Lower lobe of right lung (tissue), 2 donors: ENCODE measurements around the gene NUDCD3. TPM values are rescaled to one million over a fixed set of nuclear protein-coding genes. Genes with fewer than 3 reads are reported as not detected.

Experiments
- ATAC-seq, 2 donors: fragments of 200-7000 bp; cut with Tn5 transposase; one replicate each; pipeline ENCODE4 v1.9.1; 2020 to 2022; ENCODE audit warnings: mild to moderate bottlenecking in 2 of 2, moderate library complexity in 2 of 2
- DNase-seq: peaks from one replicate; pipeline ENCODE4 v3.0.0-alpha.2; 2020
- H3K27ac ChIP-seq: fragments of 200-600 bp; one replicate; pipeline ENCODE4 v1.8.0; 2022
- H3K27me3 ChIP-seq: fragments of 200-600 bp; one replicate; pipeline ENCODE4 v1.8.0; 2022; ENCODE audit warnings: low read depth
- H3K36me3 ChIP-seq: fragments of 200-600 bp; one replicate; pipeline ENCODE4 v1.8.0; 2022; ENCODE audit warnings: mild to moderate bottlenecking
- H3K4me1 ChIP-seq: fragments of 200-600 bp; one replicate; pipeline ENCODE4 v1.8.0; 2022
- H3K4me3 ChIP-seq: fragments of 200-600 bp; one replicate; pipeline ENCODE4 v1.8.0; 2022; ENCODE audit warnings: mild to moderate bottlenecking
- H3K9me3 ChIP-seq: fragments of 200-600 bp; one replicate; pipeline ENCODE4 v1.8.0; 2022
- intact Hi-C: fragments of 100-400 bp; cut with DNase I; formaldehyde crosslinking; loops from one replicate; pipeline ENCODE4 v1.11.0; 2022
- total RNA-seq: library from RNA; stranded (reverse); fragmentation: NEBNext Ultra II Directional; extraction: Animal tissue kit (Norgen Biotek cat#: 25700); gene quantifications from one replicate; pipeline ENCODE4 v1.2.1, GENCODE V29; 2021
- TF ChIP-seq, protein P1 (sequence below): fragments of 200-600 bp; IDR thresholded peaks from one replicate; pipeline ENCODE4 v1.8.0; 2022; ENCODE audit warnings: antibody characterized with exemption, mild to moderate bottlenecking
- donor health status: DM: no; HTN: yes; CAD: no; lungs with severe emphysema.

Gene NUDCD3
- total RNA-seq, 1 donor from 2014 or later, result 87.6 TPM

DNA sequence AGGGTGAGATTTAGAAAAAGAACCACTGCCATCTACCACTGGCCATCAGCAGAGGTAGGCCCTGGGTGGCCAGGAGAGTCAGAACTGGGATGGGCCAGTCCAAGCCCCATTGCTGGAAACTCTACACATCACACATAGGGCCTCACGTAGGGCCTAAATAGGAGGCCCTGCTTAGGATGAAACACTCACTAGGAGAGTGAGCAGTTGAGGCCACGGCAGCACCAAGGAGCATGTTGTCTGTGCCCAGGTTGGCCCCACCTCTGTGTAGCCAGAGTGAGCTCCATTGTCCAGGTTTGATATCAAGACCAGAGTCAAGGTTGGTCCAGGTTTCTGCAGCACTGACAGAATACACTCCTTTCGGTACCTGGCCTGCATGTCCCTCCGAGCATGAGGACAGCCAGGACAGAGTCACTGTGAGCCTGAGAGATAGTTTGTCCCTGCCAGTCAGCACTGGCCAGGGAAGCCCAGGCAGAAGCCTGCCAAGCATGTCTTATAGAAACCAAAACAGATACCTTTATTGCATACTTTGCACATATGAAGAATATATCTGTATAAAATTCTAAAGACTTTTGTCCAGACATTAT, 87.2 kb downstream of the NUDCD3 start:
- DNase-seq (no peak), ATAC-seq (no peak)
- peaks cover 65% of the 10 kb centered on the region for H3K36me3 ChIP-seq
- H3K4me3 ChIP-seq, result no peak overlapping the region
- H3K27me3 ChIP-seq, result no peaks in the 10 kb centered on the region
- intact Hi-C loops, result no loop called here
- no peak overlapping the region for H3K27ac ChIP-seq
- H3K9me3 ChIP-seq, result no peaks in the 10 kb centered on the region
- H3K4me1 ChIP-seq, result no peaks in the 10 kb centered on the region
- TF ChIP-seq, protein P1, sequence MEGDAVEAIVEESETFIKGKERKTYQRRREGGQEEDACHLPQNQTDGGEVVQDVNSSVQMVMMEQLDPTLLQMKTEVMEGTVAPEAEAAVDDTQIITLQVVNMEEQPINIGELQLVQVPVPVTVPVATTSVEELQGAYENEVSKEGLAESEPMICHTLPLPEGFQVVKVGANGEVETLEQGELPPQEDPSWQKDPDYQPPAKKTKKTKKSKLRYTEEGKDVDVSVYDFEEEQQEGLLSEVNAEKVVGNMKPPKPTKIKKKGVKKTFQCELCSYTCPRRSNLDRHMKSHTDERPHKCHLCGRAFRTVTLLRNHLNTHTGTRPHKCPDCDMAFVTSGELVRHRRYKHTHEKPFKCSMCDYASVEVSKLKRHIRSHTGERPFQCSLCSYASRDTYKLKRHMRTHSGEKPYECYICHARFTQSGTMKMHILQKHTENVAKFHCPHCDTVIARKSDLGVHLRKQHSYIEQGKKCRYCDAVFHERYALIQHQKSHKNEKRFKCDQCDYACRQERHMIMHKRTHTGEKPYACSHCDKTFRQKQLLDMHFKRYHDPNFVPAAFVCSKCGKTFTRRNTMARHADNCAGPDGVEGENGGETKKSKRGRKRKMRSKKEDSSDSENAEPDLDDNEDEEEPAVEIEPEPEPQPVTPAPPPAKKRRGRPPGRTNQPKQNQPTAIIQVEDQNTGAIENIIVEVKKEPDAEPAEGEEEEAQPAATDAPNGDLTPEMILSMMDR, result no peak

DNA sequence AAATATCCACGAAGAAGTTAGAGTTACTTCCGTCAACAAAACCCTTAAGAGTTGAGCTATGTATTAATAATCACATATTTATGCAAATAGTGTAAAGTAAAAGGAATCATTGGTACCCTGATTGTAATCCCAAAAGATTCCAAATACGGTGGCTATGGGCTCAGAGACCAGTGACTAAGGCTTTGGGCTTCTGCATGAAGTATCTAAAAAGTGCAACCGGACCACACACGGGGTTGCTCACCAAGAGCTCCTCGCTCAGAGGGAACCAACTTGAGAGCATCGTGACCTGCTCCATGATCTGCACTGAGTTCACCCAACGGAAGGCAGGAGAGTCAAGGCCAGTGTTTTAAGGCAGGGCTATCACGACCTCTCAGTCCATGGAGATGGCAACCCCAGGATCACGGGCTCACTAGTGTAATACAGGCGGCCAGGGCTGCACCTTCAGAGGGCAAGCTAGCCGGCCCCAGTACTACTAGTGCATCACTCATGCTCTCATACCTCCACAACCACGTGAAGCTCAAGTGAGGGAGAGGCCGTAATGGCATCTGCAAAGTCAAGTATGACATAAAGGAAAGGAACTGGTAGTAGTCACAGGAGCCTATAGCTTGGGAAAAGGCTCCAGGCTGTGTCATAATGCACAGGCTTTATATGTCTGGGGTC, 87.9 kb downstream of the NUDCD3 start:
- no peak overlapping the region for H3K27ac ChIP-seq
- no peaks in the 10 kb centered on the region for H3K27me3 ChIP-seq
- no peaks in the 10 kb centered on the region for H3K4me1 ChIP-seq
- H3K9me3 ChIP-seq, result no peaks in the 10 kb centered on the region
- ATAC-seq, result no peak
- TF ChIP-seq, protein P1, result no peak
- no peak overlapping the region for H3K4me3 ChIP-seq
- peaks cover 69% of the 10 kb centered on the region for H3K36me3 ChIP-seq
- intact Hi-C loops, result no loop called here
- DNase-seq, result no peak

DNA sequence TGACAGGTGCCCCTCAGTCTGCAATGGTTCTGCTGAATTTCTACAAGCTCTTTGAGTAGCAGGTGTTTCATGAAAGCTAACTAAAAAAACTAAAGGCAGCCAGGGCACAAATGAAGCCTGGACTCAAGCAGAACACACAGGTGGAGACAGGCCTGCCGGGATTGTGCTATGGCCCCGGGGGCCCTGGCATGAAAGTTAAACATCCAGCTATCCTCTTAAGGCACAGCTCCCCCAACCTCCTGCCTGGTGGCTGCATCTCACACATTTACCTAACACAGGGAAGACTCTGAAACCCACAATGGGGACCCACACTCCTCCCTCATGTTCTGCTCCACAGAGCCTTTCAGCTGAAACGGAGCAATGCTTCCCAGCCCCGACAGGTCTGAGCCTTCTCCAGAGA, 88.8 kb downstream of the NUDCD3 start:
- Histone ChIP-seq H3K36me3 (peaks cover 73% of the 10 kb centered on the region), H3K4me3 (no peak overlapping the region), H3K4me1 (no peaks in the 10 kb centered on the region), H3K27me3 (no peaks in the 10 kb centered on the region), H3K9me3 (no peaks in the 10 kb centered on the region), H3K27ac (no peak overlapping the region)
- DNase-seq, result no peak
- ATAC-seq, result no peak
- TF ChIP-seq, protein P1, result no peak
- intact Hi-C loops, result no loop called here

DNA sequence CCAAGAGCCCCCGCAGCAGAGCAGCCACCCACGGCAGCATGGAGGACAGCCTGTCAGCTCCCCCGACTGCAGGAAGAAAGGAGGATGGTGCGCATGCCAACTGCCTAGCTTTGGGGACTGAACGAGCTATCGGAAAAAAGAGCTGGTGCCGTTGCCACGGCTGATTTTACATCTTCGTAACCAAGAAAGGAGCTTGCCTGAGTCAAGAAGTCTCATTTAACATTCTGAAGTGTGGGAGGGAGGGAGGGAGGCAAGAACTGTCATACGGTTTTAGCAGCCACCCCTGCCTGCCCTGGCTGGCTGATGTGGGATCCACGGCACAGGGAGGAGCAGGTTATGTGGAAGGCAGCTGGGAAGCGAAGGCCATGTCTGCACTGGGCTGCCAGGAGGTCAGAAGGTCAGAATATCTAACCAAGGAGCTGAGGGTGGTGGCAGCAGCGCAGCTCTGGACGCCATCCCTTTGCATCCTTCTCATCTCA, 90.4 kb downstream of the NUDCD3 start:
- Histone ChIP-seq H3K27me3 (no peaks in the 10 kb centered on the region), H3K36me3 (peaks cover 73% of the 10 kb centered on the region), H3K4me3 (no peak overlapping the region), H3K27ac (no peak overlapping the region), H3K4me1 (no peaks in the 10 kb centered on the region), H3K9me3 (no peaks in the 10 kb centered on the region)
- intact Hi-C loops, result no loop called here
- no peak for DNase-seq
- TF ChIP-seq, protein P1, result no peak
- ATAC-seq, result no peak

DNA sequence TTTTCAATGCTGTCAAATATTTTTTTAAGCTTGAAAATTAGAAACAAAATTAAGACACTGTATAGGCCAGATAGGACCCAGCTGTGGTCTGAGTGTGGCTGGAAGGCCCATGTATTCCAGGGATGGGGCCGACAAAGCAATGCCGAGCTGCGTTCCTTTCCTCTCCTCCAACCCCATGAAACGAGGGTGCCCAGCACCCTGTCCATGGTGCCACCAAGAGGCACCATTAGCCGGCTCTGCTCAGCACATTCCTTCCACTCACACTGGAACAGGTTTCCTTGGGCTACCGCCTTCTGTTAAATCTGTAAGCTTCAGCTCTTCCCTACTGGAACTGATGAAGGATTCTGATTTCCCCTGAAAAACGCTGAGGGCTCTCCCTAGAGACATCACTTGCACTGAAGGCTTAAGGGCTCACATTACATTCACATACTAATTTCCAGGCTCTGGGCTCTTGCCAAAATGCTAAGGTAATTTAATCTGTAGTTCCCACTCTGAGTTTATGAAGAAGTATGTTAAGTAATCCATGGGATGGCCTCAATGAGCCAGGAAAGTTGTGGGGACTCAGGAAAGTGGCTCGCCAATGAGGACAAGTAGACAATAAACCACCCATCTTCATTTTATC, 91.4 kb downstream of the NUDCD3 start:
- DNase-seq, result no peak
- no peak for ATAC-seq
- no peak overlapping the region for H3K4me3 ChIP-seq
- intact Hi-C loops, result no loop called here
- H3K4me1 ChIP-seq, result no peaks in the 10 kb centered on the region
- H3K27ac ChIP-seq, result no peak overlapping the region
- TF ChIP-seq, protein P1, result no peak
- peaks cover 72% of the 10 kb centered on the region for H3K36me3 ChIP-seq
- no peaks in the 10 kb centered on the region for H3K9me3 ChIP-seq
- no peaks in the 10 kb centered on the region for H3K27me3 ChIP-seq
